Measurements from ENCODE around the gene MARCHF10. TPM values are rescaled to one million over a fixed set of nuclear protein-coding genes. Genes with fewer than 3 reads are reported as not detected.

MARCHF10 gene
- total RNA-seq, 1 experiment from 2014 or later: not detected

DNA sequence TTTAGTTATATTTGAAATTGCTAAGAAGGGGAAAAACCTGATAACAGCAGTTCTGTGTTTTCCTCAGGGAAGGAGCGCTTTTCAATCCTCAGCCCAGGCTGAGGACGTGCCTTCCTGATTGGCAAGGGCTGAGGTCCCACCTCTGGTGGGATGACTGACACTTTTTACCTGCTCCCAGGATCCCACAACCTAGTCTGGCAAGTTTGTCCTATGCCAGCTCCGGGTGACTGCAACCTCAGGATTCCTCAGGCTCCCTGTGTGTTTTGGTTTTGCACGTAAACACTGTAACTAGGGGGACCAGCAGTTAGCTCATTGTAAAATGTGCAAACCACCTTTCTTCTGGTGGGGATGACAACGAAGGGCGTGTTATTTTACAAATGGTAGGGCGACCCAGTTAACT is 7.5 kb downstream of the MARCHF10 start:
- H3K36me3 ChIP-seq (ENCODE audit: insufficient read depth, low read length, poor library complexity, severe bottlenecking): no peaks in the 10 kb centered on the region
- TF ChIP-seq EZH2 (IDR thresholded peaks at IDR 0.05; ENCODE audit: borderline replicate concordance, low read depth, low read length, poor library complexity, severe bottlenecking) (no peak), CTCF (conservative IDR thresholded peaks at IDR 0.05; ENCODE audit: low read depth, low read length) (no peak)
- DNase-seq (ENCODE audit: low spot score): no peak
- no TSS peak for BruUV-seq (replicated peaks)
- no peak overlapping the region for H3K4me3 ChIP-seq (ENCODE audit: low read depth, low read length, poor library complexity, severe bottlenecking)
- peaks cover 15% of the 10 kb centered on the region for H3K27me3 ChIP-seq (replicated peaks; ENCODE audit: insufficient read depth, low read depth, low read length, poor library complexity)
- ChIA-PET CTCF (no interaction called here), POLR2A (ENCODE audit: low non-redundant PET) (no interaction called here)
- intact Hi-C loops (cut with micrococcal nuclease; ENCODE audit: unreplicated experiment): no loop called here
- H3K9me3 ChIP-seq (ENCODE audit: low read depth, low read length, poor library complexity, severe bottlenecking): no peaks in the 10 kb centered on the region
- H3K4me1 ChIP-seq (ENCODE audit: insufficient read depth, low read length, poor library complexity, severe bottlenecking): no peaks in the 10 kb centered on the region
- no peak overlapping the region for H3K27ac ChIP-seq (ENCODE audit: low read depth, low read length, poor library complexity, severe bottlenecking)

DNA sequence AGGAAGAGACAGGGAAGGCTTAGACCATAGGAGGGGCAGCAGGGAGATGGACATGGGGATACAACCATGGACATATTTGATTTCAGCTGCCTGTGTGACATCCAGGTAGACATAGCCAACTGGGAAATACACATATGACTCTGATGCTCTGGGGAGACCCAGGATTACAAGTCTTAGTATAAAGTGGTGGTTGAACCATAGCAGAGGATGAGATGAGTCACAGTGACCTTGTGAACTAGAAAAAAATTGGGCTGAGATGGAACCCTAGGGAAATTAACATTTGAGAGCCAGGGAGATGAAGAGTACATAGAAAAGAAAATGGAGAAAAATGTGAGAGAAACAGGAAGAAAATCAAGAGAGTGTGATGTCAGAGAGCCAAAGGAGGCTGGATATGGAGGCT is 10.2 kb downstream of the MARCHF10 start:
- no peak overlapping the region for H3K27ac ChIP-seq (ENCODE audit: low read depth, low read length, poor library complexity, severe bottlenecking)
- ChIA-PET POLR2A (ENCODE audit: low non-redundant PET) (interaction anchor here (0.6 kb wide), 1 partner anchor 16 kb away, joined by 3 read pairs; no protein-coding TSS in a partner anchor), CTCF (no interaction called here)
- intact Hi-C loops (cut with micrococcal nuclease; ENCODE audit: unreplicated experiment): no loop called here
- peaks cover 29% of the 10 kb centered on the region for H3K27me3 ChIP-seq (replicated peaks; ENCODE audit: insufficient read depth, low read depth, low read length, poor library complexity)
- TF ChIP-seq EZH2 (IDR thresholded peaks at IDR 0.05; ENCODE audit: borderline replicate concordance, low read depth, low read length, poor library complexity, severe bottlenecking): no peak
- no peak for TF ChIP-seq CTCF (conservative IDR thresholded peaks at IDR 0.05; ENCODE audit: low read depth, low read length)
- BruUV-seq (replicated peaks): no TSS peak
- no peak for DNase-seq (ENCODE audit: low spot score)
- H3K4me1 ChIP-seq (ENCODE audit: insufficient read depth, low read length, poor library complexity, severe bottlenecking): no peaks in the 10 kb centered on the region
- H3K36me3 ChIP-seq (ENCODE audit: insufficient read depth, low read length, poor library complexity, severe bottlenecking): no peaks in the 10 kb centered on the region
- H3K9me3 ChIP-seq (ENCODE audit: low read depth, low read length, poor library complexity, severe bottlenecking): no peaks in the 10 kb centered on the region
- H3K4me3 ChIP-seq (ENCODE audit: low read depth, low read length, poor library complexity, severe bottlenecking): no peak overlapping the region

- no peaks in the 10 kb centered on the region for H3K4me1 ChIP-seq (ENCODE audit: insufficient read depth, low read length, poor library complexity, severe bottlenecking)
- H3K4me3 ChIP-seq (ENCODE audit: low read depth, low read length, poor library complexity, severe bottlenecking): no peak overlapping the region
- H3K27ac ChIP-seq (ENCODE audit: low read depth, low read length, poor library complexity, severe bottlenecking): no peak overlapping the region
- TF ChIP-seq CTCF (conservative IDR thresholded peaks at IDR 0.05; ENCODE audit: low read depth, low read length) (no peak), EZH2 (IDR thresholded peaks at IDR 0.05; ENCODE audit: borderline replicate concordance, low read depth, low read length, poor library complexity, severe bottlenecking) (no peak)
- CTCF ChIA-PET: no interaction called here
- H3K36me3 ChIP-seq (ENCODE audit: insufficient read depth, low read length, poor library complexity, severe bottlenecking): no peaks in the 10 kb centered on the region
- no peak for DNase-seq (ENCODE audit: low spot score)
- intact Hi-C loops (cut with micrococcal nuclease; ENCODE audit: unreplicated experiment): no loop called here
- peaks cover 32% of the 10 kb centered on the region for H3K27me3 ChIP-seq (replicated peaks; ENCODE audit: insufficient read depth, low read depth, low read length, poor library complexity)
- no TSS peak for BruUV-seq (replicated peaks)
- H3K9me3 ChIP-seq (ENCODE audit: low read depth, low read length, poor library complexity, severe bottlenecking): no peaks in the 10 kb centered on the region
- POLR2A ChIA-PET (ENCODE audit: low non-redundant PET): interaction anchor here (0.7 kb wide), 1 partner anchor 622 kb away, joined by 3 read pairs; no protein-coding TSS in a partner anchor
Measured at GRCh38 chr17:62796291-62796690, 11.8 kb downstream of the MARCHF10 start.
